ENCODE measurements around the gene ZBTB42. TPM values are rescaled to one million over a fixed set of nuclear protein-coding genes. Genes with fewer than 3 reads are reported as not detected.
"Not testable (repeated sequence)": the region's sequence is repeated elsewhere in the genome, so short reads cannot be mapped to it uniquely, and the experiment has no call there.

Gene ZBTB42
- total RNA-seq, 1 experiment from 2014 or later, result 1.0 TPM

GRCh38 chr14:104808456-104808855, 7.6 kb downstream of the ZBTB42 start:
- no peak for TF ChIP-seq CTCF (IDR thresholded peaks at IDR 0.05; ENCODE audit: unreplicated experiment)
- H3K36me3 Mint-ChIP-seq (ENCODE audit: insufficient read depth, unreplicated experiment), result peaks cover 12% of the 10 kb centered on the region
- no peak overlapping the region for H3K27ac Mint-ChIP-seq (ENCODE audit: low read depth, unreplicated experiment)
- H3K27me3 Mint-ChIP-seq (ENCODE audit: insufficient read depth, unreplicated experiment), result no peaks in the 10 kb centered on the region
- ChIA-PET POLR2A (no interaction called here), CTCF (interaction anchor here (0.7 kb wide), 1 partner anchor 514 kb away, joined by 3 read pairs; no protein-coding TSS in a partner anchor)
- no peaks in the 10 kb centered on the region for H3K4me1 Mint-ChIP-seq (ENCODE audit: insufficient read depth, unreplicated experiment)
- peaks cover 8% of the 10 kb centered on the region for H3K9me3 Mint-ChIP-seq (ENCODE audit: unreplicated experiment)
- DNase-seq (ENCODE audit: unreplicated experiment), result no peak
- BruUV-seq (replicated peaks), result no TSS peak
- intact Hi-C loops (cut with micrococcal nuclease), result no loop called here
- no peak overlapping the region for H3K4me3 Mint-ChIP-seq (ENCODE audit: unreplicated experiment)

GRCh38 chr14:104810316-104810715, 9.4 kb downstream of the ZBTB42 start:
- H3K27me3 Mint-ChIP-seq (ENCODE audit: insufficient read depth, unreplicated experiment), result no peaks in the 10 kb centered on the region
- no peak for TF ChIP-seq CTCF (IDR thresholded peaks at IDR 0.05; ENCODE audit: unreplicated experiment)
- no peak for DNase-seq (ENCODE audit: unreplicated experiment)
- no peak overlapping the region for H3K4me3 Mint-ChIP-seq (ENCODE audit: unreplicated experiment)
- H3K4me1 Mint-ChIP-seq (ENCODE audit: insufficient read depth, unreplicated experiment), result peaks cover 10% of the 10 kb centered on the region
- CTCF ChIA-PET, result no interaction called here
- POLR2A ChIA-PET, result interaction anchor here (1.1 kb wide), 1 partner anchor 9 kb away, joined by 4 read pairs; the partner anchor contains the start of gene ZBTB42
- intact Hi-C loops (cut with micrococcal nuclease), result no loop called here
- H3K27ac Mint-ChIP-seq (ENCODE audit: low read depth, unreplicated experiment), result no peak overlapping the region
- peaks cover 12% of the 10 kb centered on the region for H3K36me3 Mint-ChIP-seq (ENCODE audit: insufficient read depth, unreplicated experiment)
- peaks cover 8% of the 10 kb centered on the region for H3K9me3 Mint-ChIP-seq (ENCODE audit: unreplicated experiment)
- no TSS peak for BruUV-seq (replicated peaks)

GRCh38 chr14:104813286-104813685, 12.4 kb downstream of the ZBTB42 start:
- CTCF ChIA-PET, result interaction anchor here (0.6 to 2.3 kb wide), 2 partner anchors 12 to 46 kb away, joined by 3 to 6 read pairs; no protein-coding TSS in a partner anchor
- H3K36me3 Mint-ChIP-seq (ENCODE audit: insufficient read depth, unreplicated experiment), result peaks cover 16% of the 10 kb centered on the region
- no TSS peak for BruUV-seq (replicated peaks)
- intact Hi-C loops (cut with micrococcal nuclease), result no loop called here
- POLR2A ChIA-PET, result no interaction called here
- peaks cover 10% of the 10 kb centered on the region for H3K4me1 Mint-ChIP-seq (ENCODE audit: insufficient read depth, unreplicated experiment)
- no peak for DNase-seq (ENCODE audit: unreplicated experiment)
- no peaks in the 10 kb centered on the region for H3K27me3 Mint-ChIP-seq (ENCODE audit: insufficient read depth, unreplicated experiment)
- H3K4me3 Mint-ChIP-seq (ENCODE audit: unreplicated experiment), result no peak overlapping the region
- H3K9me3 Mint-ChIP-seq (ENCODE audit: unreplicated experiment), result no peaks in the 10 kb centered on the region
- TF ChIP-seq CTCF (IDR thresholded peaks at IDR 0.05; ENCODE audit: unreplicated experiment), result no peak
- no peak overlapping the region for H3K27ac Mint-ChIP-seq (ENCODE audit: low read depth, unreplicated experiment)

- H3K4me3 Mint-ChIP-seq (ENCODE audit: unreplicated experiment), result peak overlapping the region; percentile 93
- intact Hi-C loops (cut with micrococcal nuclease); H3K27me3 Mint-ChIP-seq (ENCODE audit: insufficient read depth, unreplicated experiment); H3K27ac Mint-ChIP-seq (ENCODE audit: low read depth, unreplicated experiment); DNase-seq (ENCODE audit: unreplicated experiment); H3K9me3 Mint-ChIP-seq (ENCODE audit: unreplicated experiment); H3K4me1 Mint-ChIP-seq (ENCODE audit: insufficient read depth, unreplicated experiment); BruUV-seq (replicated peaks): not testable (repeated sequence)
- ChIA-PET CTCF (interaction anchor here (0.6 to 2.3 kb wide), 2 partner anchors 11 to 12 kb away, joined by 3 to 6 read pairs; no protein-coding TSS in a partner anchor), POLR2A (interaction anchor here (0.7 kb wide), 1 partner anchor 11 kb away, joined by 3 read pairs; no protein-coding TSS in a partner anchor)
- H3K36me3 Mint-ChIP-seq (ENCODE audit: insufficient read depth, unreplicated experiment), result peaks cover 17% of the 10 kb centered on the region
These were observed 13.8 kb downstream of the ZBTB42 start for GRCh38 chr14:104814701-104815100.

GRCh38 chr14:104816616-104816884, 15.6 kb downstream of the ZBTB42 start:
- TF ChIP-seq CTCF (IDR thresholded peaks at IDR 0.05; ENCODE audit: unreplicated experiment), result no peak
- no peaks in the 10 kb centered on the region for H3K27me3 Mint-ChIP-seq (ENCODE audit: insufficient read depth, unreplicated experiment)
- BruUV-seq (replicated peaks), result no TSS peak
- intact Hi-C loops (cut with micrococcal nuclease), result no loop called here
- DNase-seq (ENCODE audit: unreplicated experiment), result no peak
- peak overlapping the region; percentile 93 for H3K4me3 Mint-ChIP-seq (ENCODE audit: unreplicated experiment)
- peaks cover 10% of the 10 kb centered on the region for H3K4me1 Mint-ChIP-seq (ENCODE audit: insufficient read depth, unreplicated experiment)
- H3K27ac Mint-ChIP-seq (ENCODE audit: low read depth, unreplicated experiment), result peak overlapping the region; percentile 84
- CTCF ChIA-PET, result interaction anchor here (0.7 to 1.0 kb wide), 2 partner anchors 24 to 46 kb away, joined by 3 to 4 read pairs; no protein-coding TSS in a partner anchor
- H3K36me3 Mint-ChIP-seq (ENCODE audit: insufficient read depth, unreplicated experiment), result peaks cover 16% of the 10 kb centered on the region
- POLR2A ChIA-PET, result no interaction called here
- H3K9me3 Mint-ChIP-seq (ENCODE audit: unreplicated experiment), result no peaks in the 10 kb centered on the region

Measured in MCF 10A (cell line).